Urinary bladder (tissue), 2 donors: ENCODE results near the gene FAM120A. TPM values are rescaled to one million over a fixed set of nuclear protein-coding genes. Genes with fewer than 3 reads are reported as not detected.

ENCODE experiments used
- polyA plus RNA-seq: library from polyadenylated mRNA; stranded (reverse); fragments of 200-250 nt; gene quantifications from one replicate; pipeline ENCODE4 v1.2.3, GENCODE V29; 2013
- small RNA-seq: library from RNA; depleted of rRNA; stranded (forward); fragments of <200 nt; gene quantifications from one replicate; pipeline ENCODE3, GENCODE V24; 2014
- total RNA-seq: library from RNA; depleted of rRNA; stranded (reverse); fragments of >200 nt; gene quantifications from one replicate; pipeline ENCODE4 v1.2.3, GENCODE V29; 2014
- donor health status: healthy.

FAM120A gene
- total and polyA plus RNA-seq, 2 donors, result 67.9 to 101 TPM

Small RNAs within 50 kb of the gene (small RNA-seq; reads per million reads assigned to genes)
- gene RF00019, result not detected

Other genes with a start within 250 kb of the FAM120A start
- gene FAM120AOS, start 1.9 kb downstream of the FAM120A start, total RNA-seq, result 41.1 TPM
- 49.2 TPM for gene FAM120AOS, start 1.9 kb downstream of the FAM120A start, polyA plus RNA-seq
- 20.0 TPM for gene PHF2, start 124.9 kb downstream of the FAM120A start, total RNA-seq
- gene PHF2, start 124.9 kb downstream of the FAM120A start, polyA plus RNA-seq, result 33.1 TPM